ENCODE data around the gene NAA11. TPM values are rescaled to one million over a fixed set of nuclear protein-coding genes. Genes with fewer than 3 reads are reported as not detected.

Gene NAA11
- total RNA-seq: not detected

- no peak within 1 kb of the TSS for H3K27ac Mint-ChIP-seq
- DNase-seq (ENCODE audit: low spot score in 2 of 2) (no peak), ATAC-seq (no peak)
- H3K9me3 Mint-ChIP-seq: peaks cover 0 to 5% of the 10 kb centered on the region in 2 donors
- no peaks in the 10 kb centered on the region for H3K36me3 Mint-ChIP-seq
Measured at GRCh38 chr4:79325864-79326328, at the start of gene NAA11. TSS of gene NAA11 (minus strand) at chr4:79326061. CDS start at chr4:79325877, 184 bp downstream.

GRCh38 chr4:79370026-79370425 lies 44.2 kb upstream of the NAA11 start:
- ATAC-seq: no peak
- no peaks in the 10 kb centered on the region for H3K9me3 Mint-ChIP-seq

DNA sequence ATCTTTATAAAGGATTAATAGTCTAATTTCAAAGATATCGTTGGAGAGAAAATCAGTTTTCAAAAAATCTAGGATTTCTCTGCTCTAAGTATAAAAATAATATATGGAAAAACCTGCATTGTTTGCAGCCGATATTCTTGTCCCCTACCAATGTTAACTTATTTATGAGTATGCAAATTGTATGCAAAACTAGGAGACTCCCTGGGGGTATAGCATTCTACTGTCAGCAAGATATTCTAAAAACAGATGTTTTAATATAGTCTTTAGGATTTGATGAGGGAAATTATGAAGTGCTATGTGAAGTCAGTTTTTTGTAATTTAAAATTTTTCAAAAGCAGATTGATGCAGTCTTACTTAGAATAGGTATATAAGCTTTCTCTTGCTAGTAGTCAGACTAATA lies 41.2 kb upstream of the NAA11 start:
- no peak for ATAC-seq

More at GRCh38 chr4:79370026-79370425, 44.2 kb upstream of the NAA11 start:
- DNase-seq (ENCODE audit: low spot score in 2 of 2): no peak
- Mint-ChIP-seq H3K27ac (no peak overlapping the region), H3K36me3 (no peaks in the 10 kb centered on the region)

GRCh38 chr4:79366422-79366821 lies 40.6 kb upstream of the NAA11 start:
- Mint-ChIP-seq H3K36me3 (no peaks in the 10 kb centered on the region), H3K27ac (peak overlapping the region in 1 of 2 donors; percentile 16), H3K9me3 (no peaks in the 10 kb centered on the region)
- ATAC-seq (no peak), DNase-seq (ENCODE audit: low spot score in 2 of 2) (no peak)

More for the DNA sequence above, 41.2 kb upstream of the NAA11 start:
- H3K36me3 Mint-ChIP-seq: no peaks in the 10 kb centered on the region
- no peaks in the 10 kb centered on the region for H3K9me3 Mint-ChIP-seq
- DNase-seq (ENCODE audit: low spot score in 2 of 2): no peak
- no peak overlapping the region for H3K27ac Mint-ChIP-seq

GRCh38 chr4:79364061-79364460 lies 38.2 kb upstream of the NAA11 start:
- DNase-seq (ENCODE audit: low spot score in 2 of 2) (no peak), ATAC-seq (no peak)
- Mint-ChIP-seq H3K36me3 (no peaks in the 10 kb centered on the region), H3K27ac (no peak overlapping the region), H3K9me3 (no peaks in the 10 kb centered on the region)

GRCh38 chr4:79362626-79363025 lies 36.8 kb upstream of the NAA11 start:
- no peak for ATAC-seq
- DNase-seq (ENCODE audit: low spot score in 2 of 2): no peak
- Mint-ChIP-seq H3K27ac (no peak overlapping the region), H3K9me3 (no peaks in the 10 kb centered on the region), H3K36me3 (no peaks in the 10 kb centered on the region)

GRCh38 chr4:79360006-79360405 lies 34.1 kb upstream of the NAA11 start:
- H3K9me3 Mint-ChIP-seq: no peaks in the 10 kb centered on the region
- no peak for ATAC-seq
- H3K27ac Mint-ChIP-seq: no peak overlapping the region
- DNase-seq (ENCODE audit: low spot score in 2 of 2): no peak
- H3K36me3 Mint-ChIP-seq: no peaks in the 10 kb centered on the region

DNA sequence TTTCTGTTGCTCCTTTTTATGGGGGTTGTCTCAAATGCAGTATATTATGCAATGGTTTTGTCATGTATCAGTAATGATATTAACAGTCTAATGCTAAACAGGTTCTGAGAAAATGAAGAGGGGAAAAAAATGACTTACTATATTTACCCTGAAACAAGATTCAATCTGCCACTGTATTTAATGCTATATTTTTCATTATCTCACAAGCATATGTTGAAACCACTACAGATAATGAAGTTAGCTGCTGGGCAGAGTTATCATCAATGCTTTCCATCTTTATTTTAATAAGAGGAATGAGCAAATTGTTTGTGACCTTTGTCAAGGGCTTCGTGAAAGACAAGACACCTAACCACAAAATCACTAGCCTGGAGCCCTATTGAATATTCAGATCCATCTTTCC lies 32.6 kb upstream of the NAA11 start:
- DNase-seq (ENCODE audit: low spot score in 2 of 2) (no peak), ATAC-seq (no peak)
- H3K27ac Mint-ChIP-seq: no peak overlapping the region
- no peaks in the 10 kb centered on the region for H3K9me3 Mint-ChIP-seq
- H3K36me3 Mint-ChIP-seq: no peaks in the 10 kb centered on the region

- ATAC-seq (no peak), DNase-seq (ENCODE audit: low spot score in 2 of 2) (no peak)
- Mint-ChIP-seq H3K36me3 (no peaks in the 10 kb centered on the region), H3K9me3 (no peaks in the 10 kb centered on the region), H3K27ac (no peak overlapping the region)
Measured at GRCh38 chr4:79357365-79357764, 31.5 kb upstream of the NAA11 start.

- ATAC-seq (no peak), DNase-seq (ENCODE audit: low spot score in 2 of 2) (no peak)
- no peaks in the 10 kb centered on the region for H3K36me3 Mint-ChIP-seq
- H3K9me3 Mint-ChIP-seq: peaks cover 0 to 4% of the 10 kb centered on the region in 2 donors
- no peak overlapping the region for H3K27ac Mint-ChIP-seq
Measured at GRCh38 chr4:79353075-79353474, 27.2 kb upstream of the NAA11 start.

DNA sequence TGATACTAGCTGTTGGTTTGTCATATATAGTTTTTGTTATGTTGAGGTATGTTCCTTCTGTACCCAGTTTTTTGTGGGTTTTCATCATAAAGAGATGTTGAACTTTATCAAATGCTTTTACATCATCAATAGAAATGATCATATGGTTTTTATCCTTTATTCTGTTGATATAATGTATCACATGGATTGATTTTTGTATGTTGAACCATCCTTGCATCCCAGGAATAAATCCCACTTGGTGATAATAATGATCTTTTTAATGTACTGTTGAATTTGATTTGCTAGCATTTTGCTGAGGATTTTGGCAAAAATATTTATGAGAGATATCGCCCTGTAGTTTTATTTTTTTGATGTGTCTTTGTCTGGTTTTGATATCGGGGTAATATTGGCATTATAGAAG lies 22.5 kb upstream of the NAA11 start:
- DNase-seq (ENCODE audit: low spot score in 2 of 2) (no peak), ATAC-seq (no peak)
- peaks cover 11 to 16% of the 10 kb centered on the region in 2 donors for H3K9me3 Mint-ChIP-seq
- H3K36me3 Mint-ChIP-seq: peaks cover 0 to 5% of the 10 kb centered on the region in 2 donors
- no peak overlapping the region for H3K27ac Mint-ChIP-seq

- H3K9me3 Mint-ChIP-seq: peaks cover 26 to 31% of the 10 kb centered on the region in 2 donors
- peaks cover 5 to 14% of the 10 kb centered on the region in 2 donors for H3K36me3 Mint-ChIP-seq
- DNase-seq (ENCODE audit: low spot score in 2 of 2): no peak
- H3K27ac Mint-ChIP-seq: no peak overlapping the region
- ATAC-seq: no peak
Measured at GRCh38 chr4:79341893-79342653, 16.2 kb upstream of the NAA11 start.

DNA sequence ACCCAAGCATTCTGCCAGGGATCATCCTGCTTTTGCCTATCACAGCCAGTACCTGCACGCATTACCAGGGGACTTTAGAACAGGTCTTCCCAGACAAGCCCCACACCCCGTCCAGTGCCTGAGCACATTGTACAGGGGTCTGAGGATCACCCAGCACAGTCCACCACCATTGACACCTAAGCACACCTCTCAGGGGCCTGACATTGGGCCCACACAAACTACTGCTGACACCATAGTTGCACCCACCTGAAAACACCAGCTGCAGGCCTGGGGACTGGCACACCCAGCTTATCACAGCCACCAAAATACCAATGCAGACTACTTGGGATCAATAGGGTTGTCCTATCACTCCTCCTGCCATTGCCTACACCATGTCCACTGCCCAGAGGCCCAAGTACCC lies 14.7 kb upstream of the NAA11 start:
- H3K9me3 Mint-ChIP-seq: peaks cover 26% of the 10 kb centered on the region in 2 donors
- no peak for ATAC-seq
- no peak overlapping the region for H3K27ac Mint-ChIP-seq
- DNase-seq (ENCODE audit: low spot score in 2 of 2): no peak
- peaks cover 5 to 14% of the 10 kb centered on the region in 2 donors for H3K36me3 Mint-ChIP-seq

GRCh38 chr4:79338148-79338547 lies 12.3 kb upstream of the NAA11 start:
- Mint-ChIP-seq H3K27ac (no peak overlapping the region), H3K9me3 (peaks cover 18 to 19% of the 10 kb centered on the region in 2 donors), H3K36me3 (peaks cover 0 to 14% of the 10 kb centered on the region in 2 donors)
- no peak for ATAC-seq
- DNase-seq (ENCODE audit: low spot score in 2 of 2): no peak

GRCh38 chr4:79334783-79335182 lies 8.9 kb upstream of the NAA11 start:
- Mint-ChIP-seq H3K27ac (no peak overlapping the region), H3K36me3 (no peaks in the 10 kb centered on the region), H3K9me3 (no peaks in the 10 kb centered on the region)
- no peak for DNase-seq (ENCODE audit: low spot score in 2 of 2)
- ATAC-seq: no peak

- no peaks in the 10 kb centered on the region for H3K36me3 Mint-ChIP-seq
- no peaks in the 10 kb centered on the region for H3K9me3 Mint-ChIP-seq
- no peak overlapping the region for H3K27ac Mint-ChIP-seq
- DNase-seq (ENCODE audit: low spot score in 2 of 2) (no peak), ATAC-seq (no peak)
Measured at GRCh38 chr4:79334341-79334740, 8.5 kb upstream of the NAA11 start.

GRCh38 chr4:79331126-79331876 lies 5.4 kb upstream of the NAA11 start:
- no peaks in the 10 kb centered on the region for H3K36me3 Mint-ChIP-seq
- no peaks in the 10 kb centered on the region for H3K9me3 Mint-ChIP-seq
- ATAC-seq: no peak
- DNase-seq (ENCODE audit: low spot score in 2 of 2): no peak
- H3K27ac Mint-ChIP-seq: no peak overlapping the region
